ENCODE data around the gene BSN. TPM values are rescaled to one million over a fixed set of nuclear protein-coding genes. Genes with fewer than 3 reads are reported as not detected.

Gene BSN
- polyA plus RNA-seq, 1 experiment, result 0.04 TPM

DNA sequence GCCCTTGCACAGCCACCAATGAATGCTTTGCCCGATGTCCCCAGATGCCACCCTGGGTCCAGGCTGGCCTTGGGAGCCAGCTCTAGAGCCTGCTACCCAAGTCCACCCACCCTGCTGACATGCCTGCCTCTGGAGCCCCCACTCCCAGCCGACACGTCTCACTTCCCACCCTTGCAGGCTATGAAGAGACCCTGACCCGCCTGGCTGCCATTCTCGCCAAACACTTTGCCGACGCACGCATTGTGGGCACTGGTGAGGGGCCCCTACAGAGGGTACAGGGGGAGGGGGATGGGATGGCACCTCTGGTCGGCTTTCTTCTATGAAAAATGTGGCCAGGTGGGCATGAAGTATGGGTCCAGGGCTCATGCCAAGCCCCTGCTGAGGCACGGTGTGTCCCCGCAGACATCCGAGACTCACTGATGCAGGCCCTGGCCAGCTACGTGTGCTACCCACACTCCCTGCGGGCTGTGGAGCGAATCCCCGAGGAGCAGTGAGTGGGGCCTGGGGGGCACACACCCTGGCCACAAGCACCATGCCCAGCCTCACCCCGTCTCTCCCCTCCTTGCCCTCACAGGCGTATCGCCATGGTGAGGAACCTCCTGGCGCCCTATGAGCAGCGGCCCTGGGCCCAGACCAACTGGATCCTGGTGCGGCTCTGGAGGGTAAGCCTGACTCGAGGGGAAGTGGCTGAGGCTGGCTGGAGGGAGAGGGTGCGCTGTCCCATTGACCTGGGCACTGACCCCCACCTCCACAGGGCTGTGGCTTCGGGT, 159.2 kb downstream of the BSN start:
- Histone ChIP-seq H3K36me3 (ENCODE audit: control insufficient read depth, insufficient read depth, low read length) (peaks cover 10% of the 10 kb centered on the region), H3K4me3 (ENCODE audit: low read depth, low read length) (no peak overlapping the region), H3K27me3 (ENCODE audit: control insufficient read depth, insufficient read depth, low read length) (no peaks in the 10 kb centered on the region)
- no peak for DNase-seq (ENCODE audit: low read depth)
- TF ChIP-seq, protein P1, sequence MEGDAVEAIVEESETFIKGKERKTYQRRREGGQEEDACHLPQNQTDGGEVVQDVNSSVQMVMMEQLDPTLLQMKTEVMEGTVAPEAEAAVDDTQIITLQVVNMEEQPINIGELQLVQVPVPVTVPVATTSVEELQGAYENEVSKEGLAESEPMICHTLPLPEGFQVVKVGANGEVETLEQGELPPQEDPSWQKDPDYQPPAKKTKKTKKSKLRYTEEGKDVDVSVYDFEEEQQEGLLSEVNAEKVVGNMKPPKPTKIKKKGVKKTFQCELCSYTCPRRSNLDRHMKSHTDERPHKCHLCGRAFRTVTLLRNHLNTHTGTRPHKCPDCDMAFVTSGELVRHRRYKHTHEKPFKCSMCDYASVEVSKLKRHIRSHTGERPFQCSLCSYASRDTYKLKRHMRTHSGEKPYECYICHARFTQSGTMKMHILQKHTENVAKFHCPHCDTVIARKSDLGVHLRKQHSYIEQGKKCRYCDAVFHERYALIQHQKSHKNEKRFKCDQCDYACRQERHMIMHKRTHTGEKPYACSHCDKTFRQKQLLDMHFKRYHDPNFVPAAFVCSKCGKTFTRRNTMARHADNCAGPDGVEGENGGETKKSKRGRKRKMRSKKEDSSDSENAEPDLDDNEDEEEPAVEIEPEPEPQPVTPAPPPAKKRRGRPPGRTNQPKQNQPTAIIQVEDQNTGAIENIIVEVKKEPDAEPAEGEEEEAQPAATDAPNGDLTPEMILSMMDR (IDR thresholded peaks at IDR 0.05; ENCODE audit: insufficient read depth, low read depth, low read length), result no peak
- POLR2A ChIA-PET, result no interaction called here
- CTCF ChIA-PET, result interaction anchor here (2.2 kb wide), 1 partner anchor 13 kb away, joined by 9 read pairs; no protein-coding TSS in a partner anchor

GRCh38 chr3:49714728-49715550, 160.7 kb downstream of the BSN start:
- H3K4me3 ChIP-seq (ENCODE audit: low read depth, low read length), result no peak overlapping the region
- ChIA-PET CTCF (interaction anchor here (1.0 kb wide), 2 partner anchors 11 to 175 kb away, joined by 4 read pairs; no protein-coding TSS in a partner anchor), POLR2A (no interaction called here)
- peaks cover 10% of the 10 kb centered on the region for H3K36me3 ChIP-seq (ENCODE audit: control insufficient read depth, insufficient read depth, low read length)
- no peaks in the 10 kb centered on the region for H3K27me3 ChIP-seq (ENCODE audit: control insufficient read depth, insufficient read depth, low read length)
- TF ChIP-seq, protein P1 (IDR thresholded peaks at IDR 0.05; ENCODE audit: insufficient read depth, low read depth, low read length), result no peak
- no peak for DNase-seq (ENCODE audit: low read depth)

GRCh38 chr3:49715611-49716121, 161.4 kb downstream of the BSN start:
- no peak overlapping the region for H3K4me3 ChIP-seq (ENCODE audit: low read depth, low read length)
- peaks cover 11% of the 10 kb centered on the region for H3K36me3 ChIP-seq (ENCODE audit: control insufficient read depth, insufficient read depth, low read length)
- DNase-seq (ENCODE audit: low read depth), result no peak
- TF ChIP-seq, protein P1 (IDR thresholded peaks at IDR 0.05; ENCODE audit: insufficient read depth, low read depth, low read length), result no peak
- no peaks in the 10 kb centered on the region for H3K27me3 ChIP-seq (ENCODE audit: control insufficient read depth, insufficient read depth, low read length)
- ChIA-PET POLR2A (no interaction called here), CTCF (interaction anchor here (1.0 kb wide), 2 partner anchors 11 to 176 kb away, joined by 4 read pairs; no protein-coding TSS in a partner anchor)

- CTCF ChIA-PET, result interaction anchor here (1.0 kb wide), 1 partner anchor 12 kb away, joined by 4 read pairs; no protein-coding TSS in a partner anchor
- Histone ChIP-seq H3K36me3 (ENCODE audit: control insufficient read depth, insufficient read depth, low read length) (peaks cover 16% of the 10 kb centered on the region), H3K27me3 (ENCODE audit: control insufficient read depth, insufficient read depth, low read length) (no peaks in the 10 kb centered on the region), H3K4me3 (ENCODE audit: low read depth, low read length) (no peak overlapping the region)
- DNase-seq (ENCODE audit: low read depth), result no peak
- POLR2A ChIA-PET, result no interaction called here
- TF ChIP-seq, protein P1 (IDR thresholded peaks at IDR 0.05; ENCODE audit: insufficient read depth, low read depth, low read length), result no peak
Measured at GRCh38 chr3:49716169-49716568, 161.9 kb downstream of the BSN start.

Data from BJ (cell line).